RWPE1 (cell line): ENCODE data around the gene GATAD1.

Experiments
- CTCF ChIA-PET: fragments of 350-600 bp; sonication (Branson Sonifier 250); formaldehyde crosslinking; extraction: SDS; loops from one replicate; lab custom pipeline; 2021; lab: Yijun Ruan, JAX
- POLR2A ChIA-PET: fragments of 400-600 bp; formaldehyde crosslinking; extraction: SDS; loops from one replicate; lab custom pipeline; 2020; ENCODE audit warnings: antibody characterized with exemption; ENCODE audit not compliant: low non-redundant PET; lab: Yijun Ruan, JAX
- DNase-seq: peaks from one replicate; pipeline ENCODE4 v3.0.0; 2012; ENCODE audit warnings: low spot score
- H3K27ac ChIP-seq: fragments of 450-650 bp; 2 replicates; pipeline ENCODE4 v1.5.1; 2017
- CTCF ChIP-seq: fragments of 450-650 bp; conservative IDR thresholded peaks from 2 replicates; pipeline ENCODE4 v1.5.1; 2017; ENCODE audit warnings: low read depth, mild to moderate bottlenecking

The GATAD1 gene

GRCh38 chr7:92503767-92504166, 56.5 kb downstream of the GATAD1 start:
- CTCF ChIA-PET: no interaction called here
- no peak for DNase-seq
- no peak for TF ChIP-seq CTCF
- no peak overlapping the region for H3K27ac ChIP-seq
- POLR2A ChIA-PET: no interaction called here

- H3K27ac ChIP-seq: no peak overlapping the region
- no peak for TF ChIP-seq CTCF
- DNase-seq: no peak
- ChIA-PET CTCF (no interaction called here), POLR2A (no interaction called here)
Measured at GRCh38 chr7:92504563-92504962, 57.3 kb downstream of the GATAD1 start.

GRCh38 chr7:92506363-92506762, 59.1 kb downstream of the GATAD1 start:
- ChIA-PET POLR2A (no interaction called here), CTCF (interaction anchor here (0.7 kb wide), 1 partner anchor 37 kb away, joined by 3 read pairs; no protein-coding TSS in a partner anchor)
- no peak for DNase-seq
- no peak for TF ChIP-seq CTCF
- H3K27ac ChIP-seq: no peak overlapping the region

GRCh38 chr7:92508946-92509345, 61.7 kb downstream of the GATAD1 start:
- H3K27ac ChIP-seq: no peak overlapping the region
- ChIA-PET CTCF (no interaction called here), POLR2A (no interaction called here)
- TF ChIP-seq CTCF: no peak
- DNase-seq: no peak
